ENCODE measurements around the gene NRG4.

NRG4 gene

GRCh38 chr15:75966073-75966472, 46.2 kb downstream of the NRG4 start:
- Mint-ChIP-seq H3K27ac (no peak overlapping the region), H3K27me3 (peaks cover 12% of the 10 kb centered on the region), H3K9me3 (peaks cover 4% of the 10 kb centered on the region), H3K36me3 (ENCODE audit: low read depth) (no peaks in the 10 kb centered on the region), H3K4me1 (ENCODE audit: low read depth) (no peaks in the 10 kb centered on the region), H3K4me3 (no peak overlapping the region)

DNA sequence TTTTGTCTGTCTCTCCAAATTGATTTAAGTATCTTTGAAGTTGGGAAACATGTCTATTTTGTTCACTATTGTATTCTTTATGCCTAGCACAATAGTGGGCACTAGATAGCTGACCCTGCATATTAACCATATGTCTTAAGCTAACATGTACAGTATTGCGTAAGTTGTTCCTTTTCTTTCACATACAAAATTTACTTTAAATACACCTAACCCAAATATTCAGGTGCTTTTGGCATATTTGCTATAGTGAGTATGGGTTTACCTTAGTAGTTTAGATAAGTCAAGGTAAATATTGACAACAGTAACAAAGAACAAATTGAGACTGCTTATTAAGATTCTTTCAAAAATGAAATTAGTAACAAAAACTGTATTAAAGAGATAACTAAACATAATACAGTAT, 50.9 kb downstream of the NRG4 start:
- Mint-ChIP-seq H3K27ac (no peak overlapping the region), H3K36me3 (ENCODE audit: low read depth) (no peaks in the 10 kb centered on the region), H3K4me3 (no peak overlapping the region), H3K4me1 (ENCODE audit: low read depth) (no peaks in the 10 kb centered on the region), H3K27me3 (peaks cover 14% of the 10 kb centered on the region), H3K9me3 (peaks cover 4% of the 10 kb centered on the region)

DNA sequence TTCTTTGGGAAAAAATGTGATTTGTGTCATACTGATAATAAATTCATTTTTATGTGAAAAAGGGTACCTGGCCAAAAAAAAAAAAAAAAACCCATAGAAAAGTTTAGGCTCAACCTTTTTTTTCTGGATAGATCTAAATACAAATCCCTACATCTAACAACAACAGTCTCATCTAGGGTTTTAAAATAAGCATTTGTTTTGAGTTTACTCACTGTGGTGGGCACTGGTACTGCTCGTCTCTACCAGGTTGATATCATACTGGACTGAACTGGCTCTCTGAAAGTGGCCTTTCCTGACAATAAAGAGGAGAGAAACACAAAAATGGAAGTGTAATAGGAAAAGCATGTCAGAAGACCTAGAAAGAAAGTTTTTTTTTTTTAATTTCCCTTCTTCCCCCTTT, 56.5 kb downstream of the NRG4 start:
- no peaks in the 10 kb centered on the region for H3K4me1 Mint-ChIP-seq (ENCODE audit: low read depth)
- no peak overlapping the region for H3K27ac Mint-ChIP-seq
- no peaks in the 10 kb centered on the region for H3K9me3 Mint-ChIP-seq
- no peak overlapping the region for H3K4me3 Mint-ChIP-seq
- peaks cover 32% of the 10 kb centered on the region for H3K27me3 Mint-ChIP-seq
- no peaks in the 10 kb centered on the region for H3K36me3 Mint-ChIP-seq (ENCODE audit: low read depth)

DNA sequence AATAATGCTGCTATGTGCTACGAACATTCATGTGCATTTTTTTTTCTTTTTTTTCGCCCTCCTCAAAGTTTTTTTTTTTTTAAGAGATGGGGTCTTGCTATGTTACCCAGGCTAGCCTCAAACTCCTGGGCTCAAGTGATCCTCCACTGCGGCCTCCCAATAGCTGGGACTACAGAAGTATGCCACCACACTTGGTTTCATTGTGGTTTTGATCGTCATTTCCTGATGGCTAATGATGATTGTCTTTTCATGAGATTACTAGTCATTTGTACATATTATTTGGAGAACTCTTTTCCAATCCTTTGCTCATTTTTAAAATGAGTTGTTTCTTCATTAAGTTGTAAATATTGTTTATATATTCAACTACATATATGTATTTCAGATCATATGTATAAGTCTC, 59.7 kb downstream of the NRG4 start:
- Mint-ChIP-seq H3K4me3 (no peak overlapping the region), H3K27ac (no peak overlapping the region), H3K27me3 (peaks cover 51% of the 10 kb centered on the region), H3K4me1 (ENCODE audit: low read depth) (no peaks in the 10 kb centered on the region), H3K36me3 (ENCODE audit: low read depth) (no peaks in the 10 kb centered on the region), H3K9me3 (no peaks in the 10 kb centered on the region)

- Mint-ChIP-seq H3K4me1 (ENCODE audit: low read depth) (peaks cover 6% of the 10 kb centered on the region), H3K4me3 (no peak overlapping the region), H3K27ac (no peak overlapping the region), H3K9me3 (no peaks in the 10 kb centered on the region), H3K27me3 (peaks cover 59% of the 10 kb centered on the region), H3K36me3 (ENCODE audit: low read depth) (no peaks in the 10 kb centered on the region)
These were observed 63.4 kb downstream of the NRG4 start for GRCh38 chr15:75948761-75949296.

GRCh38 chr15:75947092-75947491, 65.1 kb downstream of the NRG4 start:
- Mint-ChIP-seq H3K27ac (no peak overlapping the region), H3K27me3 (peaks cover 53% of the 10 kb centered on the region), H3K36me3 (ENCODE audit: low read depth) (no peaks in the 10 kb centered on the region), H3K9me3 (no peaks in the 10 kb centered on the region), H3K4me3 (no peak overlapping the region), H3K4me1 (ENCODE audit: low read depth) (peaks cover 6% of the 10 kb centered on the region)

DNA sequence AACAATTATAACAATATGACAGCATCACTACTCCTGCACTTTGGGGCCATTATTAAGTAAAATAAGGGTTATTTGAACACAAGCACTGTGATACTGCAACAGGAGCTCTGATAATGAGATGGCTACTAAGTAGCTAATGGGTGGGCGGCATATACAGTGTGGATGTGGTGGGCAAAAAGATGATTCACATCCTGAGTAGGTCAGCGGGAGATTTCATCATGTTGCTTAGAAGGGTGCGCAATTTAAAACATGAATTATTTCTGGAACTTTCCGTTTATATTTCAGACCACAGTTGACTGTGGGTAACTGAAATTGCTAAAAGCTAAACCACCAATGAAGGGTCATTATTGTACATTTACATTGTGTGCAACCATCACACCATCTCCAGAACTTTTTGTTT, 66.3 kb downstream of the NRG4 start:
- H3K4me1 Mint-ChIP-seq (ENCODE audit: low read depth): peaks cover 6% of the 10 kb centered on the region
- no peak overlapping the region for H3K4me3 Mint-ChIP-seq

DNA sequence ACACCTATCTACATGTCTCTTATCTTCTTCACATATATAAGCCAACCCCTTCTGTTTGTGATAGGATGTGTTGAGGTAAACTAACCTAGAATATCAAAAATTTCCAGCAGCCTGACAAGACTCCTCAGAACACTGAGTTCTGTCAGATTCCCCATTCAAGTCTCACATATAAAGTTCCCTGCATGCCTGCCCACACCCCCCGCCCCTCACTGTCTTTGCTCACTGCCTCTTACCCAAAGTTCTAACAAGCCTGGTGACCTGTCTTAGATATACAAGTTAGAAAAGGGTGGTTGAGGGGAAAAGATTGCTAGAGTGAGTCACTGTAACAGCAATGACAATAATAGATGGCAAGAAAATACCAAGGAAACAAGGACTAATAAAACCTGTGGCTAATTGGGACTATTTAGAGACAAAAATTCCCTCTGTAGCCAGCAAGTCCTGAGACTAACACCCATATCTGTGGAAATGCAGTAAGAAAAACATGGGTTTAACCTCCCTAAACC, 68.5 kb downstream of the NRG4 start:
- Mint-ChIP-seq H3K36me3 (ENCODE audit: low read depth) (peaks cover 11% of the 10 kb centered on the region), H3K4me1 (ENCODE audit: low read depth) (peaks cover 6% of the 10 kb centered on the region), H3K27ac (no peak overlapping the region), H3K9me3 (peaks cover 9% of the 10 kb centered on the region), H3K27me3 (peaks cover 24% of the 10 kb centered on the region), H3K4me3 (no peak overlapping the region)

More for the DNA sequence above, 66.3 kb downstream of the NRG4 start:
- peaks cover 45% of the 10 kb centered on the region for H3K27me3 Mint-ChIP-seq
- no peak overlapping the region for H3K27ac Mint-ChIP-seq
- H3K9me3 Mint-ChIP-seq: no peaks in the 10 kb centered on the region
- no peaks in the 10 kb centered on the region for H3K36me3 Mint-ChIP-seq (ENCODE audit: low read depth)

DNA sequence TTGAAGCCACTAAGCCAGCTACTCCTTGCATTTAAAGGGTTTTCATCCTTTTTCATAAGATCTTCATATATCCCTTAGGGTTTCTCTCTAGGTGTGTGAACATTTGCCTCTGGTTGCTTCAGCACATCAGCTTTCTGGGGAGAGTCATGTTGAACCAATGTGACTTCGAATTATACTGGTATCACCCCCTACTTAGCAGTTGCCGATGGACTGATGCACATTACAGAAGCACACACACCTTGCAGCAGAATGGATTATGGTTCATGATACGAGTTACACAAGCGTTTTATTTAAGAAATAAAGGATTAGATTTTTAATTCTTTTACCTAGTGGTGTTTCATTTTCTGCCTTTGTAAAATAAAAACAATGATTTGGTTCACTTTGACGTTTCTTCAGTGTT, 69.0 kb downstream of the NRG4 start:
- Mint-ChIP-seq H3K4me1 (ENCODE audit: low read depth) (peaks cover 6% of the 10 kb centered on the region), H3K4me3 (no peak overlapping the region)

GRCh38 chr15:75942464-75942863, 69.8 kb downstream of the NRG4 start:
- H3K4me3 Mint-ChIP-seq: no peak overlapping the region
- no peak overlapping the region for H3K27ac Mint-ChIP-seq
- peaks cover 24% of the 10 kb centered on the region for H3K36me3 Mint-ChIP-seq (ENCODE audit: low read depth)
- H3K9me3 Mint-ChIP-seq: peaks cover 13% of the 10 kb centered on the region
- H3K4me1 Mint-ChIP-seq (ENCODE audit: low read depth): peaks cover 6% of the 10 kb centered on the region
- peaks cover 18% of the 10 kb centered on the region for H3K27me3 Mint-ChIP-seq

More for the DNA sequence above, 69.0 kb downstream of the NRG4 start:
- Mint-ChIP-seq H3K9me3 (peaks cover 13% of the 10 kb centered on the region), H3K36me3 (ENCODE audit: low read depth) (peaks cover 16% of the 10 kb centered on the region), H3K27ac (no peak overlapping the region), H3K27me3 (peaks cover 24% of the 10 kb centered on the region)

GRCh38 chr15:75930866-75931265, 81.4 kb downstream of the NRG4 start:
- Mint-ChIP-seq H3K27ac (no peak overlapping the region), H3K4me3 (no peak overlapping the region), H3K4me1 (ENCODE audit: low read depth) (peaks cover 38% of the 10 kb centered on the region), H3K27me3 (no peaks in the 10 kb centered on the region), H3K9me3 (no peaks in the 10 kb centered on the region), H3K36me3 (ENCODE audit: low read depth) (peaks cover 67% of the 10 kb centered on the region)

GRCh38 chr15:75929799-75930565, 82.2 kb downstream of the NRG4 start:
- Mint-ChIP-seq H3K27ac (no peak overlapping the region), H3K36me3 (ENCODE audit: low read depth) (peaks cover 66% of the 10 kb centered on the region), H3K4me1 (ENCODE audit: low read depth) (peaks cover 43% of the 10 kb centered on the region), H3K4me3 (no peak overlapping the region), H3K9me3 (no peaks in the 10 kb centered on the region), H3K27me3 (no peaks in the 10 kb centered on the region)

- H3K4me1 Mint-ChIP-seq (ENCODE audit: low read depth): peaks cover 45% of the 10 kb centered on the region
- no peaks in the 10 kb centered on the region for H3K27me3 Mint-ChIP-seq
- H3K36me3 Mint-ChIP-seq (ENCODE audit: low read depth): peaks cover 63% of the 10 kb centered on the region
- no peak overlapping the region for H3K4me3 Mint-ChIP-seq
- H3K9me3 Mint-ChIP-seq: no peaks in the 10 kb centered on the region
- H3K27ac Mint-ChIP-seq: no peak overlapping the region
These were observed 83.3 kb downstream of the NRG4 start for GRCh38 chr15:75928680-75929608.

- Mint-ChIP-seq H3K36me3 (ENCODE audit: low read depth) (peaks cover 64% of the 10 kb centered on the region), H3K27me3 (no peaks in the 10 kb centered on the region), H3K4me3 (no peak overlapping the region), H3K4me1 (ENCODE audit: low read depth) (peaks cover 57% of the 10 kb centered on the region), H3K9me3 (no peaks in the 10 kb centered on the region), H3K27ac (peak overlapping the region; percentile 21)
These were observed 84.6 kb downstream of the NRG4 start for GRCh38 chr15:75927601-75928000.

DNA sequence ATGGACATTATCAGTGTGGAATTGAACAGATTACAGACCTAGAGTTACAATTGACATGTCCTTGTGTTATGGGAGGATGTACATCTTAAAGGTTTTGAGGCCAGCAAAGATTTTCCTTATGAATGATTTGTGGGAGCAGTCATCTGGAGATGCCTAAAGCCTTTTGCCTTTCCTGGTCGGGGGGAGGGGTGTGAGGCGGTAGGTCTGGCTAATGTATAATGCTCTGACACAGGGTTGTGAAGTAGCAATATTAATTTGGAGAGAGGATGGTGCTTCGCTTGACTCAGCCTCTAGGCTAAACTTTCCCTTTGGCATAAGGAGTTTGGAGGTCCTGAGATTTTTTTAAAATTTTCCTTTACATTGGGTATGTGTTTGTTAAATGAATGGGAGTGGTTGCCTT, 85.3 kb downstream of the NRG4 start:
- no peak overlapping the region for H3K27ac Mint-ChIP-seq

More for the DNA sequence above, 85.3 kb downstream of the NRG4 start:
- Mint-ChIP-seq H3K27me3 (no peaks in the 10 kb centered on the region), H3K4me1 (ENCODE audit: low read depth) (peaks cover 63% of the 10 kb centered on the region), H3K9me3 (no peaks in the 10 kb centered on the region), H3K4me3 (no peak overlapping the region), H3K36me3 (ENCODE audit: low read depth) (peaks cover 66% of the 10 kb centered on the region)
